ENCODE data around the gene TRDN. TPM values are rescaled to one million over a fixed set of nuclear protein-coding genes. Genes with fewer than 3 reads are reported as not detected.

The TRDN gene
- total RNA-seq, 1 experiment from 2014 or later: 39.8 TPM

DNA sequence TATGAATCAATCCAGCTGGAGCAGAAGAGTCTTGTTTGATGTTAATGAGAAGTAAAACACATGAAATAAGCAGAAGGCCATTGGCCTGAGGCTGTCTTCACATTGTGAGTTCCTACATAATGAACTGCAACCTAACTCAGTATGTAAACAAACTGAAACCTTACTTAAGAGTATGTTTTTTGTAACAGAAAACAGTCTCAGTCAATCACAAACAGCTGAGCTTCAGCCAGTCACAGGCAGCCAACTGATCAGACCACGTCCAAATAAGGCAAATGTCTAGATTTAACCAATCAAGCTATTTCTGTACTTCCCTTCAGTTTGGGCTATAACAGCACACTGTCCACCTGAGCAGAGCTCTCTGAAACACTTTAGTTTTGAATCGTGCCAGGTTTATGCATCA, 234.7 kb downstream of the TRDN start:
- H3K36me3 Mint-ChIP-seq: no peaks in the 10 kb centered on the region
- no peaks in the 10 kb centered on the region for H3K27me3 Mint-ChIP-seq (ENCODE audit: low read depth)
- peaks cover 16% of the 10 kb centered on the region for H3K4me1 Mint-ChIP-seq
- H3K9me3 Mint-ChIP-seq: no peaks in the 10 kb centered on the region
- DNase-seq (ENCODE audit: low spot score) (no peak), ATAC-seq (peak; percentile 61)
- no peak overlapping the region; the same call in 1 of the 2 replicates for H3K27ac Mint-ChIP-seq
- no peak overlapping the region for H3K4me3 Mint-ChIP-seq
- TF ChIP-seq, protein P1, sequence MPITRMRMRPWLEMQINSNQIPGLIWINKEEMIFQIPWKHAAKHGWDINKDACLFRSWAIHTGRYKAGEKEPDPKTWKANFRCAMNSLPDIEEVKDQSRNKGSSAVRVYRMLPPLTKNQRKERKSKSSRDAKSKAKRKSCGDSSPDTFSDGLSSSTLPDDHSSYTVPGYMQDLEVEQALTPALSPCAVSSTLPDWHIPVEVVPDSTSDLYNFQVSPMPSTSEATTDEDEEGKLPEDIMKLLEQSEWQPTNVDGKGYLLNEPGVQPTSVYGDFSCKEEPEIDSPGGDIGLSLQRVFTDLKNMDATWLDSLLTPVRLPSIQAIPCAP (CRISPR knock-in tag; IDR thresholded peaks at IDR 0.05): no peak
- TF ChIP-seq ZNF671 (CRISPR knock-in tag; IDR thresholded peaks at IDR 0.05) (no peak), NR3C1 (CRISPR knock-in tag; conservative IDR thresholded peaks at IDR 0.05; ENCODE audit: low read depth) (no peak), PRRX2 (CRISPR knock-in tag; IDR thresholded peaks at IDR 0.05) (no peak), JUN (CRISPR knock-in tag; IDR thresholded peaks at IDR 0.05) (no peak), NR2C2 (CRISPR knock-in tag; IDR thresholded peaks at IDR 0.05) (no peak), NR1H2 (CRISPR knock-in tag; IDR thresholded peaks at IDR 0.05) (no peak), ETV6 (CRISPR knock-in tag; IDR thresholded peaks at IDR 0.05) (no peak), IRF2 (CRISPR knock-in tag; IDR thresholded peaks at IDR 0.05; ENCODE audit: borderline replicate concordance, low read depth) (no peak), ATF1 (CRISPR knock-in tag; IDR thresholded peaks at IDR 0.05) (no peak)
- TF ChIP-seq, protein P2, sequence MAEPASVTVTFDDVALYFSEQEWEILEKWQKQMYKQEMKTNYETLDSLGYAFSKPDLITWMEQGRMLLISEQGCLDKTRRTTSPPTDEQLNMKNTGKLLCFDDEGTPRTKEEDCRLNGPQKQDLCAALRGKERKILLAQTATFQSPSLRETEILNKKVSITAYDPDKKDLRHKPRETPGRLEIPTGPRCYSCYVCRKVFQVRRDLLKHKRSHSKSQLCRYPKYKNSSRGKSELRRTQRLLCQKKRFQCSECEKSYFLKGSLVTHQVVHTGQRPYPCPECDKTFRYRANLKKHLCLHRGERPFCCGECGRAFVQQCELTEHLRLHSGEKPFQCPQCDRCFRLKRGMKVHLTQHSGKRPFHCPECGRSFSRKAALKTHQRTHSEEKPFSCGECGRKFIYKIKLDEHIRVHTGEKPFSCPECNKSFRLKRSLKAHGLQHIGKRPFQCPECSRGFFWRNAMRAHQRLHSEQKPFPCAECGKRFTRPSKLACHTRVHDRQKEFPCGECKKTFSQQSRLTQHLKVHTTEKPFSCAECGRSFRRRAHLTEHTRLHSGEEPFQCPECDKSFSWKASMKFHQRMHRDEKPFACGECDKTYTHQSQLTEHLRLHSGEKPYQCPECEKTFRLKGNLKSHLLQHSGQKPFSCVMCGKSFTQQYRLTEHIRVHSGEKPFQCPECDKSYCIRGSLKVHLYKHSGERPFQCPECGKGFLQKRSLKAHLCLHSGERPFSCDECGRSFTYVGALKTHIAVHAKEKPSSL (CRISPR knock-in tag; conservative IDR thresholded peaks at IDR 0.05): no peak
- TF ChIP-seq, protein P3, sequence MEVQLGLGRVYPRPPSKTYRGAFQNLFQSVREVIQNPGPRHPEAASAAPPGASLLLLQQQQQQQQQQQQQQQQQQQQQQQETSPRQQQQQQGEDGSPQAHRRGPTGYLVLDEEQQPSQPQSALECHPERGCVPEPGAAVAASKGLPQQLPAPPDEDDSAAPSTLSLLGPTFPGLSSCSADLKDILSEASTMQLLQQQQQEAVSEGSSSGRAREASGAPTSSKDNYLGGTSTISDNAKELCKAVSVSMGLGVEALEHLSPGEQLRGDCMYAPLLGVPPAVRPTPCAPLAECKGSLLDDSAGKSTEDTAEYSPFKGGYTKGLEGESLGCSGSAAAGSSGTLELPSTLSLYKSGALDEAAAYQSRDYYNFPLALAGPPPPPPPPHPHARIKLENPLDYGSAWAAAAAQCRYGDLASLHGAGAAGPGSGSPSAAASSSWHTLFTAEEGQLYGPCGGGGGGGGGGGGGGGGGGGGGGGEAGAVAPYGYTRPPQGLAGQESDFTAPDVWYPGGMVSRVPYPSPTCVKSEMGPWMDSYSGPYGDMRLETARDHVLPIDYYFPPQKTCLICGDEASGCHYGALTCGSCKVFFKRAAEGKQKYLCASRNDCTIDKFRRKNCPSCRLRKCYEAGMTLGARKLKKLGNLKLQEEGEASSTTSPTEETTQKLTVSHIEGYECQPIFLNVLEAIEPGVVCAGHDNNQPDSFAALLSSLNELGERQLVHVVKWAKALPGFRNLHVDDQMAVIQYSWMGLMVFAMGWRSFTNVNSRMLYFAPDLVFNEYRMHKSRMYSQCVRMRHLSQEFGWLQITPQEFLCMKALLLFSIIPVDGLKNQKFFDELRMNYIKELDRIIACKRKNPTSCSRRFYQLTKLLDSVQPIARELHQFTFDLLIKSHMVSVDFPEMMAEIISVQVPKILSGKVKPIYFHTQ (CRISPR knock-in tag; IDR thresholded peaks at IDR 0.05): no peak
- TF ChIP-seq, protein P4, sequence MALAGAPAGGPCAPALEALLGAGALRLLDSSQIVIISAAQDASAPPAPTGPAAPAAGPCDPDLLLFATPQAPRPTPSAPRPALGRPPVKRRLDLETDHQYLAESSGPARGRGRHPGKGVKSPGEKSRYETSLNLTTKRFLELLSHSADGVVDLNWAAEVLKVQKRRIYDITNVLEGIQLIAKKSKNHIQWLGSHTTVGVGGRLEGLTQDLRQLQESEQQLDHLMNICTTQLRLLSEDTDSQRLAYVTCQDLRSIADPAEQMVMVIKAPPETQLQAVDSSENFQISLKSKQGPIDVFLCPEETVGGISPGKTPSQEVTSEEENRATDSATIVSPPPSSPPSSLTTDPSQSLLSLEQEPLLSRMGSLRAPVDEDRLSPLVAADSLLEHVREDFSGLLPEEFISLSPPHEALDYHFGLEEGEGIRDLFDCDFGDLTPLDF (CRISPR knock-in tag; IDR thresholded peaks at IDR 0.05): no peak
- TF ChIP-seq, protein P5, sequence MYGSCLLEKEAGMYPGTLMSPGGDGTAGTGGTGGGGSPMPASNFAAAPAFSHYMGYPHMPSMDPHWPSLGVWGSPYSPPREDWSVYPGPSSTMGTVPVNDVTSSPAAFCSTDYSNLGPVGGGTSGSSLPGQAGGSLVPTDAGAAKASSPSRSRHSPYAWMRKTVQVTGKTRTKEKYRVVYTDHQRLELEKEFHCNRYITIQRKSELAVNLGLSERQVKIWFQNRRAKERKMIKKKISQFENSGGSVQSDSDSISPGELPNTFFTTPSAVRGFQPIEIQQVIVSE (CRISPR knock-in tag; IDR thresholded peaks at IDR 0.05; ENCODE audit: borderline replicate concordance): no peak
- TF ChIP-seq, protein P6, sequence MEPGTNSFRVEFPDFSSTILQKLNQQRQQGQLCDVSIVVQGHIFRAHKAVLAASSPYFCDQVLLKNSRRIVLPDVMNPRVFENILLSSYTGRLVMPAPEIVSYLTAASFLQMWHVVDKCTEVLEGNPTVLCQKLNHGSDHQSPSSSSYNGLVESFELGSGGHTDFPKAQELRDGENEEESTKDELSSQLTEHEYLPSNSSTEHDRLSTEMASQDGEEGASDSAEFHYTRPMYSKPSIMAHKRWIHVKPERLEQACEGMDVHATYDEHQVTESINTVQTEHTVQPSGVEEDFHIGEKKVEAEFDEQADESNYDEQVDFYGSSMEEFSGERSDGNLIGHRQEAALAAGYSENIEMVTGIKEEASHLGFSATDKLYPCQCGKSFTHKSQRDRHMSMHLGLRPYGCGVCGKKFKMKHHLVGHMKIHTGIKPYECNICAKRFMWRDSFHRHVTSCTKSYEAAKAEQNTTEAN (CRISPR knock-in tag; IDR thresholded peaks at IDR 0.05): no peak
- CTCF ChIA-PET: interaction anchor here (1.2 kb wide), 1 partner anchor 313 kb away, joined by 6 read pairs; no protein-coding TSS in a partner anchor
- POLR2A ChIA-PET: no interaction called here

DNA sequence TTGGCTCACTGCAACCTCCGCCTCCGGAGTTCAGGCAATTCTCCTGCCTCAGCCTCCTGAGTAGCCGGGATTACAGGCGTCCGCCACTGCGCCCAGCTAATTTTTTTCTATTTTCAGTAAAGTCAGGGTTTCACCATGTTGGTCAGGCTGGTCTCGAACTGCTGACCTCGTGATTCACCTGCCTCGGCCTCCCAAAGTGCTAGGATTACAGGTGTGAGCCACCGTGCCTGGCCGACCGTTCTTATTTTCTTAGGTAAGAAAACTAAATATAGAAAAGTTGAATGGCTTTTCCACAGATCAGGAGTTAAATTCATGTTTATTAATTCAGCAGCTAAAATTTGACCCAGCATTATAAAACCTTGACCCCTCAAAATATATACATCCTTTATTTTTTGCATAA, 238.7 kb downstream of the TRDN start:
- H3K27me3 Mint-ChIP-seq (ENCODE audit: low read depth): no peaks in the 10 kb centered on the region
- ATAC-seq (no peak), DNase-seq (ENCODE audit: low spot score) (no peak)
- H3K27ac Mint-ChIP-seq: no peak overlapping the region
- H3K4me1 Mint-ChIP-seq: peaks cover 16% of the 10 kb centered on the region
- no peaks in the 10 kb centered on the region for H3K9me3 Mint-ChIP-seq
- ChIA-PET POLR2A (no interaction called here), CTCF (interaction anchor here (1.3 kb wide), 1 partner anchor 529 kb away, joined by 4 read pairs; no protein-coding TSS in a partner anchor)
- TF ChIP-seq MXD4 (CRISPR knock-in tag; IDR thresholded peaks at IDR 0.05; ENCODE audit: borderline replicate concordance) (no peak), ZNF317 (CRISPR knock-in tag; IDR thresholded peaks at IDR 0.05; ENCODE audit: borderline replicate concordance, low read depth) (no peak), JUN (CRISPR knock-in tag; IDR thresholded peaks at IDR 0.05) (no peak), ETV6 (CRISPR knock-in tag; IDR thresholded peaks at IDR 0.05) (no peak), GRHL2 (CRISPR knock-in tag; IDR thresholded peaks at IDR 0.05; ENCODE audit: insufficient replicate concordance, severe bottlenecking) (no peak)
- TF ChIP-seq, protein P7, sequence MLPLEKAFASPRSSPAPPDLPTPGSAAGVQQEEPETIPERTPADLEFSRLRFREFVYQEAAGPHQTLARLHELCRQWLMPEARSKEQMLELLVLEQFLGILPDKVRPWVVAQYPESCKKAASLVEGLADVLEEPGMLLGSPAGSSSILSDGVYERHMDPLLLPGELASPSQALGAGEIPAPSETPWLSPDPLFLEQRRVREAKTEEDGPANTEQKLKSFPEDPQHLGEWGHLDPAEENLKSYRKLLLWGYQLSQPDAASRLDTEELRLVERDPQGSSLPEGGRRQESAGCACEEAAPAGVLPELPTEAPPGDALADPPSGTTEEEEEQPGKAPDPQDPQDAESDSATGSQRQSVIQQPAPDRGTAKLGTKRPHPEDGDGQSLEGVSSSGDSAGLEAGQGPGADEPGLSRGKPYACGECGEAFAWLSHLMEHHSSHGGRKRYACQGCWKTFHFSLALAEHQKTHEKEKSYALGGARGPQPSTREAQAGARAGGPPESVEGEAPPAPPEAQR (CRISPR knock-in tag; IDR thresholded peaks at IDR 0.05): no peak
- no peak overlapping the region for H3K4me3 Mint-ChIP-seq
- no peaks in the 10 kb centered on the region for H3K36me3 Mint-ChIP-seq
